IMR-90 (cell line): Measurements from ENCODE around the gene ATP1A2. TPM values are rescaled to one million over a fixed set of nuclear protein-coding genes. Genes with fewer than 3 reads are reported as not detected.

Experiments used
- ATAC-seq: fragments of 200-7000 bp; cut with Tn5 transposase; 2 replicates; pipeline ENCODE4 v1.9.1; 2020; ENCODE audit warnings: low read depth, mild to moderate bottlenecking, moderate library complexity
- BruUV-seq: library from RNA; stranded (reverse); fragments of 400-500 nt; replicated peaks from 2 replicates; lab custom pipeline; 2021; lab: Mats Ljungman, UMichigan
- CTCF ChIA-PET: fragments of 300-600 bp; formaldehyde crosslinking; extraction: SDS; loops from one replicate; lab custom pipeline; 2021; ENCODE audit warnings: antibody characterized with exemption; lab: Yijun Ruan, JAX
- POLR2A ChIA-PET: fragments of 300-600 bp; sonication (Branson Sonifier 250); formaldehyde crosslinking; loops from one replicate; lab custom pipeline; 2022; ENCODE audit warnings: antibody characterized with exemption; ENCODE audit not compliant: unreplicated experiment; lab: Charles Lee
- DNase-seq: peaks from one replicate; pipeline ENCODE4 v3.0.0; 2013
- H2AFZ ChIP-seq: replicated peaks from 2 replicates; pipeline ENCODE3; 2013; ENCODE audit warnings: low read length, mild to moderate bottlenecking; ENCODE audit not compliant: poor library complexity
- H2AK5ac ChIP-seq: 2 replicates; pipeline ENCODE4 v1.6.1; 2013; ENCODE audit warnings: low read depth, low read length, inconsistent platforms
- H2AK9ac ChIP-seq: replicated peaks from 2 replicates; pipeline ENCODE3; 2013; ENCODE audit warnings: mild to moderate bottlenecking, low read depth, low read length, moderate library complexity; ENCODE audit not compliant: poor library complexity
- H2BK120ac ChIP-seq: 2 replicates; pipeline ENCODE4 v1.6.1; 2013; ENCODE audit warnings: low read depth, low read length, inconsistent platforms
- H2BK15ac ChIP-seq: 3 replicates; pipeline ENCODE4 v1.6.1; 2013; ENCODE audit warnings: low read depth, low read length, inconsistent platforms
- H2BK20ac ChIP-seq: 2 replicates; pipeline ENCODE4 v1.6.1; 2013; ENCODE audit warnings: low read depth, mild to moderate bottlenecking, inconsistent platforms, low read length, moderate library complexity
- H2BK5ac ChIP-seq: 2 replicates; pipeline ENCODE4 v1.6.1; 2013; ENCODE audit warnings: mild to moderate bottlenecking, low read depth, low read length, inconsistent platforms; ENCODE audit not compliant: poor library complexity, severe bottlenecking
- H3K14ac ChIP-seq: replicated peaks from 2 replicates; pipeline ENCODE4 v1.6.1; 2013; ENCODE audit warnings: low read depth, low read length, inconsistent platforms
- H3K18ac ChIP-seq: 2 replicates; pipeline ENCODE4 v1.6.1; 2013; ENCODE audit warnings: low read depth, low read length, control low read depth
- H3K23ac ChIP-seq: 2 replicates; pipeline ENCODE4 v1.6.1; 2013; ENCODE audit warnings: low read depth, low read length, inconsistent platforms
- H3K27ac ChIP-seq: 2 replicates; pipeline ENCODE4 v1.5.1; 2013; ENCODE audit warnings: mild to moderate bottlenecking, control low read depth, low read length; ENCODE audit not compliant: insufficient read depth
- H3K27me3 ChIP-seq: 2 replicates; pipeline ENCODE4 v1.6.1; 2013; ENCODE audit warnings: low read length; ENCODE audit not compliant: control insufficient read depth, insufficient read depth
- H3K36me3 ChIP-seq: 2 replicates; pipeline ENCODE4 v1.6.1; 2013; ENCODE audit warnings: low read length, mixed read lengths; ENCODE audit not compliant: control insufficient read depth, insufficient read depth
- H3K4ac ChIP-seq: 2 replicates; pipeline ENCODE4 v1.6.1; 2013; ENCODE audit warnings: low read depth, low read length, inconsistent platforms
- H3K4me1 ChIP-seq: 2 replicates; pipeline ENCODE4 v1.6.1; 2013; ENCODE audit warnings: low read length, mixed read lengths; ENCODE audit not compliant: control insufficient read depth, insufficient read depth
- H3K4me2 ChIP-seq: 2 replicates; pipeline ENCODE4 v1.6.1; 2013; ENCODE audit warnings: low read depth, mild to moderate bottlenecking, control low read depth, low read length, moderate library complexity
- H3K4me3 ChIP-seq: 2 replicates; pipeline ENCODE4 v1.5.1; 2013; ENCODE audit warnings: low read depth, mild to moderate bottlenecking, control low read depth, low read length, moderate library complexity; ENCODE audit not compliant: insufficient read depth
- H3K56ac ChIP-seq: 2 replicates; pipeline ENCODE4 v1.6.1; 2013; ENCODE audit warnings: low read length, inconsistent platforms; ENCODE audit not compliant: insufficient read depth; ENCODE audit errors: extremely low read depth
- H3K79me1 ChIP-seq, 2 experiments: 2 replicates each; pipeline ENCODE4 v1.6.1; 2013; ENCODE audit warnings: low read length in 2 of 2, inconsistent platforms in 1 of 2, low read depth in 1 of 2
- H3K9ac ChIP-seq: 2 replicates; pipeline ENCODE4 v1.6.1; 2013; ENCODE audit warnings: low read depth, low read length, control low read depth
- H3K9me1 ChIP-seq: 2 replicates; pipeline ENCODE4 v1.6.1; 2013; ENCODE audit warnings: low read length, inconsistent platforms; ENCODE audit not compliant: insufficient read depth
- H3K9me3 ChIP-seq: 2 replicates; pipeline ENCODE4 v1.6.1; 2013; ENCODE audit warnings: low read length; ENCODE audit not compliant: control insufficient read depth, insufficient read depth
- H4K20me1 ChIP-seq: 2 replicates; pipeline ENCODE4 v1.6.1; 2013; ENCODE audit warnings: low read length, inconsistent platforms; ENCODE audit not compliant: insufficient read depth
- H4K5ac ChIP-seq: 2 replicates; pipeline ENCODE4 v1.6.1; 2013; ENCODE audit warnings: mild to moderate bottlenecking, low read depth, low read length, control low read depth
- H4K8ac ChIP-seq, 2 experiments: 2 replicates each; pipeline ENCODE4 v1.6.1; 2013; ENCODE audit warnings: low read depth in 2 of 2, low read length in 2 of 2, control low read depth in 1 of 2, inconsistent platforms in 1 of 2
- H4K91ac ChIP-seq: 2 replicates; pipeline ENCODE4 v1.6.1; 2013; ENCODE audit warnings: low read depth, low read length, inconsistent platforms; ENCODE audit not compliant: insufficient read depth
- CEBPB ChIP-seq: IDR thresholded peaks from 2 replicates; pipeline ENCODE4 v1.6.1; 2012; ENCODE audit warnings: low read depth, low read length, improper control_type of control experiment
- CHD1 ChIP-seq: IDR thresholded peaks from 2 replicates; pipeline ENCODE4 v1.6.1; 2012; ENCODE audit warnings: low read depth, low read length, improper control_type of control experiment
- ELK1 ChIP-seq: fragments of 150-350 bp; IDR thresholded peaks from 2 replicates; pipeline ENCODE4 v1.6.1; 2016; ENCODE audit warnings: low read depth, mild to moderate bottlenecking, low read length, moderate library complexity, borderline replicate concordance
- FOS ChIP-seq: fragments of 150-350 bp; IDR thresholded peaks from 2 replicates; pipeline ENCODE4 v1.6.1; 2016; ENCODE audit warnings: low read depth, low read length
- MAFK ChIP-seq: IDR thresholded peaks from 2 replicates; pipeline ENCODE4 v1.6.1; 2012; ENCODE audit warnings: low read depth, low read length, improper control_type of control experiment
- MAZ ChIP-seq: IDR thresholded peaks from 2 replicates; pipeline ENCODE4 v1.6.1; 2012; ENCODE audit warnings: low read depth, mild to moderate bottlenecking, low read length, improper control_type of control experiment, moderate library complexity, borderline replicate concordance
- MXI1 ChIP-seq: IDR thresholded peaks from 2 replicates; pipeline ENCODE4 v1.6.1; 2012; ENCODE audit warnings: low read depth, mild to moderate bottlenecking, low read length, moderate library complexity, borderline replicate concordance
- NFE2L2 ChIP-seq: fragments of 150-350 bp; IDR thresholded peaks from 2 replicates; pipeline ENCODE4 v1.6.1; 2016; ENCODE audit warnings: low read depth, mild to moderate bottlenecking, low read length
- POLR2A ChIP-seq: IDR thresholded peaks from 2 replicates; pipeline ENCODE4 v1.6.1; 2012; ENCODE audit warnings: mild to moderate bottlenecking, low read depth, low read length
- RAD21 ChIP-seq: IDR thresholded peaks from 2 replicates; pipeline ENCODE4 v1.6.1; 2012; ENCODE audit warnings: low read length, improper control_type of control experiment
- RCOR1 ChIP-seq: IDR thresholded peaks from 2 replicates; pipeline ENCODE4 v1.6.1; 2012; ENCODE audit warnings: mild to moderate bottlenecking, low read length, improper control_type of control experiment; ENCODE audit not compliant: insufficient replicate concordance
- RFX5 ChIP-seq: IDR thresholded peaks from 2 replicates; pipeline ENCODE4 v1.8.0; 2012; ENCODE audit warnings: low read depth, mild to moderate bottlenecking, low read length, moderate library complexity
- SMC3 ChIP-seq: fragments of 150-350 bp; IDR thresholded peaks from 2 replicates; pipeline ENCODE4 v1.6.1; 2016; ENCODE audit warnings: low read depth, mild to moderate bottlenecking, antibody characterized with exemption, low read length, moderate library complexity
- WGBS, 2 experiments: methylation state at CpG; one replicate each; pipeline versions ENCODE4 v1.1.5 to v1.1.7; 2013; ENCODE audit warnings: missing lambda C conversion rate in 2 of 2; ENCODE audit not compliant: insufficient read length in 1 of 2; ENCODE audit errors: extremely low coverage in 2 of 2; 5-methylcytosine and 5-hydroxymethylcytosine counted together
- dilution Hi-C: fragments of 300-500 bp; cut with HindIII; formaldehyde crosslinking; loops from one replicate; pipeline ENCODE4 v1.14.3; 2018; ENCODE audit warnings: low sequenced_read_pairs; ENCODE audit not compliant: unreplicated experiment
- in situ Hi-C: fragments of 300-500 bp; cut with MboI; formaldehyde crosslinking; loops from 3 replicates; pipeline ENCODE4 v1.14.3; 2019; ENCODE audit warnings: low sequenced_read_pairs, inconsistent platforms, mixed read lengths
- intact Hi-C: fragments of 100-400 bp; cut with micrococcal nuclease; formaldehyde crosslinking; loops from 2 replicates; pipeline ENCODE4 v1.10.0; 2022
- polyA plus RNA-seq, 3 experiments: library from polyadenylated mRNA; depleted of rRNA; stranded (reverse); fragments of >200 nt; gene quantifications; 2 replicates each; pipeline ENCODE4 v1.2.3, GENCODE V29; 2012; ENCODE audit warnings: low replicate concordance in 1 of 3
- total RNA-seq: library from RNA; depleted of rRNA; stranded (reverse); fragments of >200 nt; gene quantifications from 2 replicates; pipeline ENCODE4 v1.2.3, GENCODE V29; 2012
- TF ChIP-seq, protein P1 (sequence below): fragments of 150-350 bp; IDR thresholded peaks from 2 replicates; pipeline ENCODE4 v1.6.1; 2017; ENCODE audit warnings: mild to moderate bottlenecking, antibody characterized with exemption, low read length, low read depth
- TF ChIP-seq, protein P2 (sequence below): conservative IDR thresholded peaks from 2 replicates; pipeline ENCODE4 v1.5.1; 2012; ENCODE audit warnings: mild to moderate bottlenecking, low read depth, low read length, improper control_type of control experiment

ATP1A2 gene
- total and polyA plus RNA-seq, 2 of the 4 experiments (the other 2 are of a cell fraction): under 0.01 to 0.15 TPM

DNA sequence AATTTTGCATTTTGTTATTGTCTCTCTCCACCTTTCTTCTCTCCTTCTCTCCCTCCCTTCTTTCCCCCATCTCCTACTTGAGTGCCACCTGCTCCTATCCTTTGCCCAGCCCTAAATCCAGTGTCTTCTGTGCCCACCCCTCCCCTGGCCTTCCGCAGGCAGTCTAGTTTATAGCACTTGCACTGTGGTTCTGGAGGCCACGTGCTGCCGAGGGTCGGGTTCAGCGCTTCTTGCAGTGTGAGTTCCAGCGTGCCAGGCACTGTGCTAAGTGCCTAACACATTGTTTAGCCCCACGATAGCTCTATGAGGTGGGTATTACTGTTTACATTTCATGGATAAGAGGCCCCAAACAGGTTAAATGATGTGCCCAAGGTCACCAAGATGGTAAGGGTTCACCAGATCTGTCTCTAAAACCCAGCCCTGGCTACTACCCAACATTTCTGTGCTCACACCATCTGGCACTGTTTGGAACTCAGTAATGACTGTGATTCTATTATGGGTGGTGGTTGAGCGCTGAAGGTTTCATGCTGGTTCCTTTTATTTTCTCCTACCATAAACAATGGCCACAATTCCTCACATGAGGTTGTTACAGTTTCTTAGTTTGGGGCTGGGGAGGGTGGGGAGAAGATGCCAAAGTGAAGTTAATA, 21.8 kb downstream of the ATP1A2 start:
- in situ Hi-C loops: no loop called here
- no TSS peak for BruUV-seq
- ChIA-PET CTCF (no interaction called here), POLR2A (no interaction called here)
- H4K20me1 ChIP-seq: no peaks in the 10 kb centered on the region
- H4K91ac ChIP-seq: no peak overlapping the region
- no peak overlapping the region for H3K27ac ChIP-seq
- no peak overlapping the region for H3K56ac ChIP-seq
- no peak overlapping the region for H2BK120ac ChIP-seq
- H3K36me3 ChIP-seq: no peaks in the 10 kb centered on the region
- H3K79me1 ChIP-seq: no peaks in the 10 kb centered on the region
- no peaks in the 10 kb centered on the region for H3K9me1 ChIP-seq
- ATAC-seq: no peak
- H3K4me1 ChIP-seq: no peaks in the 10 kb centered on the region
- H4K5ac ChIP-seq: no peak overlapping the region
- no peak overlapping the region for H3K4me3 ChIP-seq
- H3K14ac ChIP-seq: no peak overlapping the region
- no peak overlapping the region for H2BK20ac ChIP-seq
- H4K8ac ChIP-seq: no peak overlapping the region
- DNase-seq: no peak
- TF ChIP-seq FOS (no peak), NFE2L2 (no peak), SMC3 (no peak), RFX5 (no peak), CEBPB (no peak), RCOR1 (no peak), CHD1 (no peak), MAZ (no peak), ELK1 (no peak), MXI1 (no peak), MAFK (no peak), RAD21 (no peak), POLR2A (no peak)
- TF ChIP-seq, protein P1, sequence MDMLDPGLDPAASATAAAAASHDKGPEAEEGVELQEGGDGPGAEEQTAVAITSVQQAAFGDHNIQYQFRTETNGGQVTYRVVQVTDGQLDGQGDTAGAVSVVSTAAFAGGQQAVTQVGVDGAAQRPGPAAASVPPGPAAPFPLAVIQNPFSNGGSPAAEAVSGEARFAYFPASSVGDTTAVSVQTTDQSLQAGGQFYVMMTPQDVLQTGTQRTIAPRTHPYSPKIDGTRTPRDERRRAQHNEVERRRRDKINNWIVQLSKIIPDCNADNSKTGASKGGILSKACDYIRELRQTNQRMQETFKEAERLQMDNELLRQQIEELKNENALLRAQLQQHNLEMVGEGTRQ: no peak
- TF ChIP-seq, protein P2, sequence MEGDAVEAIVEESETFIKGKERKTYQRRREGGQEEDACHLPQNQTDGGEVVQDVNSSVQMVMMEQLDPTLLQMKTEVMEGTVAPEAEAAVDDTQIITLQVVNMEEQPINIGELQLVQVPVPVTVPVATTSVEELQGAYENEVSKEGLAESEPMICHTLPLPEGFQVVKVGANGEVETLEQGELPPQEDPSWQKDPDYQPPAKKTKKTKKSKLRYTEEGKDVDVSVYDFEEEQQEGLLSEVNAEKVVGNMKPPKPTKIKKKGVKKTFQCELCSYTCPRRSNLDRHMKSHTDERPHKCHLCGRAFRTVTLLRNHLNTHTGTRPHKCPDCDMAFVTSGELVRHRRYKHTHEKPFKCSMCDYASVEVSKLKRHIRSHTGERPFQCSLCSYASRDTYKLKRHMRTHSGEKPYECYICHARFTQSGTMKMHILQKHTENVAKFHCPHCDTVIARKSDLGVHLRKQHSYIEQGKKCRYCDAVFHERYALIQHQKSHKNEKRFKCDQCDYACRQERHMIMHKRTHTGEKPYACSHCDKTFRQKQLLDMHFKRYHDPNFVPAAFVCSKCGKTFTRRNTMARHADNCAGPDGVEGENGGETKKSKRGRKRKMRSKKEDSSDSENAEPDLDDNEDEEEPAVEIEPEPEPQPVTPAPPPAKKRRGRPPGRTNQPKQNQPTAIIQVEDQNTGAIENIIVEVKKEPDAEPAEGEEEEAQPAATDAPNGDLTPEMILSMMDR: no peak
- H3K18ac ChIP-seq: no peak overlapping the region
- dilution Hi-C loops: no loop called here
- H2BK15ac ChIP-seq: no peak overlapping the region
- no CpG with 5 or more reads among the region's 8 CpGs for WGBS, 2 experiments
- no peak overlapping the region for H3K4me2 ChIP-seq
- H3K23ac ChIP-seq: no peak overlapping the region
- H3K9ac ChIP-seq: no peak overlapping the region
- no peak overlapping the region for H2AK9ac ChIP-seq
- no peak overlapping the region for H2BK5ac ChIP-seq
- peaks cover 51% of the 10 kb centered on the region for H3K27me3 ChIP-seq
- H2AK5ac ChIP-seq: no peak overlapping the region
- intact Hi-C loops: no loop called here
- no peak overlapping the region for H2AFZ ChIP-seq
- no peak overlapping the region for H3K4ac ChIP-seq
- H3K9me3 ChIP-seq: no peaks in the 10 kb centered on the region
